ENCODE measurements around the gene CIBAR2. TPM values are rescaled to one million over a fixed set of nuclear protein-coding genes. Genes with fewer than 3 reads are reported as not detected.

The CIBAR2 gene
- total and polyA plus RNA-seq, 9 of the 15 experiments (the other 6 are each of a cell fraction or from before 2014, with no cell fraction given) = not detected

DNA sequence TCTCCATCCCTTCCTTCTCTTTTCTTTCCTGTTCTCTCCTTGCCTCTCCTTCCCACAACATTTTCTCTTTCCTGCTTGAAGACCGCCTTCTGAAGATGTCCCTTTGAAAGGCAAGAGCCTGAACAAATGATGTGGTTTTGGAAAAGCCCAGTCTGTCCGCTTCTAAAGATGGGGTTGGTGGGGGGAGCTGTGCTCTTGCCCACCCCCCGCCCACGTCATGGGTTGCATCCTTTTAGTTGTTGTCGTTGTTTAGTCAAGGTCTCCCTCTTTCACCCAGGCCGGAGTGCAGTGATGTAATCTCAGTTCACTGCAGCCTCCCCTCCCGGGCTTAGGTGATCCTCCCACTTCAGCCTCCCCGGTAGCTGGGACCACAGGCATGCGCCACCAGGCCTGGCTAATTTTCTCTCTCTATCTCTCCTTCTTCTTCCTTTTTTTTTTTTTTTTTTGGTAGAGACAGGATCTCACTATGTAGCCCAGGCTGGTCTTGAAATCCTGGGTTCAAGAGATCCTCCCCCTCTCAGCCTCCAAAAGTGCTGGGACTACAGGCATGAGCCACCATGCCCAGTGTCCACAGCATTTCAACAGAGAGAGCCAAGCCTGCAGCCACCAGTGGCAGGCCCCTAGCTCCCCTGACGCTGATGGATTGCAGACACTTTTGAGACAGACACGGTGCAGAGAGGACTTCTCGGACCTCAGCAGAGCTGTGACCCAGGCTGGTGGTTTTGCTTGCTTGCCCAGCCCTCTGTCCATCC is 26.0 kb upstream of the CIBAR2 start (continued):
- TF ChIP-seq MCM7 (IDR thresholded peaks at IDR 0.05) (0 out of 4 replicates have a peak, but pooled peaks of 1 of the 2 experiments have one; percentile 6), KLF10 (CRISPR knock-in tag; IDR thresholded peaks at IDR 0.05) (no peak), TRIM28 (IDR thresholded peaks at IDR 0.05) (no peak), HEY1 (CRISPR knock-in tag; IDR thresholded peaks at IDR 0.05; ENCODE audit: borderline replicate concordance) (no peak)

DNA sequence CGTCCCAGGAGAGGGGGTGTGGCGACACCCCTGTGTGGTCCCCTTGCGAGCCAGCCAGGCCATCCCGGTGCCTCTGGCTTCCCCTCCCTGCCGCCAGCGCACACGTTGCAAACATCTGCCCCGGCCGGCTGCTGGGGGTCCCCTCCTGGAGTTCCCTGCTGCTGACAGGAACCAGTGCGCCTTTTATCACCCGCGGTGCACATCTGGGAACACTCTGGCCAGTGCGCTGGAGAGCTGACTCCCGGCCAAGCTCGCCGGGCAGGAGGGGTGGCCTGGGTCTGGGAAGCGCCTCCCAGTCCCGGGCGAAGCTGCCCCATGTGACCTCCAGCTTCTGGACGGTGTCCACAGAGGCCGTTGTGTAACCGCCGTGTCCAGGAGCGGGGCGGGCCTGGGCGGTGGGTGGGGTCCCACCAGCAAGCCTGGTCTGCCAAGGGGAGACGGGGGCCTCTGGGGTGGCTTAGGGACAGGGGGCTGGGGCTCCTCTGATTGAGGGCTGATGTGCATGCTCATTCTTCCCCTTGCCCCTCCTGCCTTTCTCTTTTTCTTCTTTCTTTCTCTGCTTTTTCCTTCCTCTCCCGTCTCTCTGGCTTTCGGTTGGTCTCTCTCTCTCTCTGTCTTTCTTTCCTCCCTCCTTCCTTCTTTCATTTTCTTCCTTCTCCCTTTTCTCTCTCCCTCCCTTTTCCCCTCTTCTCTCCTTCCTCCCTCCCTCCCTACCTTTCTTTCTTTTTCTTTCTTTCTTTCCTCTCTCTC is 25.2 kb upstream of the CIBAR2 start:
- peaks cover 8 to 47% of the 10 kb centered on the region in 2 experiments; a peak in 4 of 5 replicates for H3K27me3 ChIP-seq (ENCODE audit: control insufficient read depth in 2 of 2, insufficient read depth in 2 of 2, low read length in 2 of 2)
- H2AFZ ChIP-seq (ENCODE audit: low read depth, low read length) = no peak overlapping the region
- ATAC-seq = peak; percentile 73
- WGBS (ENCODE audit: insufficient coverage, low coverage, missing lambda C conversion rate) = 8% methylated on average over 28 of the region's 29 CpGs
- H4K20me1 ChIP-seq (replicated peaks; ENCODE audit: control insufficient read depth, insufficient read depth, low read length) = peaks cover 17% of the 10 kb centered on the region; the same call in 1 of the 2 replicates
- no peak overlapping the region for H3K4me3 ChIP-seq
- ChIA-PET CTCF (ENCODE audit: low intra/inter-chr PET ratio) (no interaction called here), POLR2A (no interaction called here)
- H3K4me1 ChIP-seq (replicated peaks in 1 of 2; ENCODE audit: control insufficient read depth in 2 of 2, insufficient read depth in 2 of 2, low read length in 2 of 2) = peaks cover 16 to 47% of the 10 kb centered on the region in 2 experiments
- H3K36me3 ChIP-seq (ENCODE audit: control insufficient read depth, insufficient read depth, low read length) = no peaks in the 10 kb centered on the region
- FAIRE-seq = no peak
- H3K79me2 ChIP-seq (ENCODE audit: control insufficient read depth, insufficient read depth, low read length) = no peaks in the 10 kb centered on the region
- intact Hi-C loops (cut with micrococcal nuclease) = no loop called here
- no peaks in the 10 kb centered on the region for H3K9me3 ChIP-seq (replicated peaks; ENCODE audit: control insufficient read depth, insufficient read depth, low read depth, low read length)
- DNase-seq (ENCODE audit: extremely low read depth in 1 of 4, low spot score in 3 of 4) = peak in 3 of 4 experiments; percentile 51 to 76 (median 73)
- H3K9me1 ChIP-seq (ENCODE audit: control insufficient read depth, insufficient read depth, low read length) = no peaks in the 10 kb centered on the region
- H3K27ac ChIP-seq (ENCODE audit: extremely low read depth, low read depth, low read length) = no peak overlapping the region
- no TSS peak for BruUV-seq (replicated peaks)
- H3K9ac ChIP-seq (ENCODE audit: insufficient read depth in 1 of 2, low read depth in 2 of 2, low read length in 2 of 2) = peak overlapping the region in 1 of 2 experiments; percentile 79; a peak in 1 of 4 replicates
- in situ Hi-C loops (cut with MboI) = no loop called here
- no peak overlapping the region; the same call in 1 of the 2 replicates for H3K4me2 ChIP-seq (ENCODE audit: insufficient read depth, low read length)
- TF ChIP-seq L3MBTL2 (IDR thresholded peaks at IDR 0.05) (peak; percentile 61), ZNF445 (CRISPR knock-in tag; IDR thresholded peaks at IDR 0.05; ENCODE audit: low read depth) (no peak), NR2F6 (CRISPR knock-in tag; IDR thresholded peaks at IDR 0.05) (no peak), ZNF512 (tag; IDR thresholded peaks at IDR 0.05) (peak; percentile 100)
- TF ChIP-seq, protein P1, sequence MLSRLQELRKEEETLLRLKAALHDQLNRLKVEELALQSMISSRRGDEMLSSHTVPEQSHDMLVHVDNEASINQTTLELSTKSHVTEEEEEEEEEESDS (CRISPR knock-in tag; IDR thresholded peaks at IDR 0.05) = no peak
- TF ChIP-seq, protein P2, sequence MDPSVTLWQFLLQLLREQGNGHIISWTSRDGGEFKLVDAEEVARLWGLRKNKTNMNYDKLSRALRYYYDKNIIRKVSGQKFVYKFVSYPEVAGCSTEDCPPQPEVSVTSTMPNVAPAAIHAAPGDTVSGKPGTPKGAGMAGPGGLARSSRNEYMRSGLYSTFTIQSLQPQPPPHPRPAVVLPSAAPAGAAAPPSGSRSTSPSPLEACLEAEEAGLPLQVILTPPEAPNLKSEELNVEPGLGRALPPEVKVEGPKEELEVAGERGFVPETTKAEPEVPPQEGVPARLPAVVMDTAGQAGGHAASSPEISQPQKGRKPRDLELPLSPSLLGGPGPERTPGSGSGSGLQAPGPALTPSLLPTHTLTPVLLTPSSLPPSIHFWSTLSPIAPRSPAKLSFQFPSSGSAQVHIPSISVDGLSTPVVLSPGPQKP (CRISPR knock-in tag; IDR thresholded peaks at IDR 0.05) = no peak

Measured in K562 (cell line).